Fibroblast of lung (primary cell): Measurements from ENCODE around the gene FAM193B.

Experiments used
- EZH2 ChIP-seq: IDR thresholded peaks from 2 replicates; pipeline ENCODE4 v1.5.1; 2012; ENCODE audit warnings: low read length, control low read depth, mild to moderate bottlenecking; ENCODE audit errors: missing control alignments
- TF ChIP-seq, protein P1 (sequence below), 2 donors: IDR thresholded peaks in 1 of 2; conservative IDR thresholded peaks in 1 of 2; 1 replicate in 1 of 2; 2 replicates in 1 of 2; pipeline ENCODE4 v1.5.1; 2011 to 2012; ENCODE audit warnings: low read length in 2 of 2, control low read depth in 1 of 2, inconsistent platforms in 1 of 2, low read depth in 1 of 2, mild to moderate bottlenecking in 1 of 2

DNA sequence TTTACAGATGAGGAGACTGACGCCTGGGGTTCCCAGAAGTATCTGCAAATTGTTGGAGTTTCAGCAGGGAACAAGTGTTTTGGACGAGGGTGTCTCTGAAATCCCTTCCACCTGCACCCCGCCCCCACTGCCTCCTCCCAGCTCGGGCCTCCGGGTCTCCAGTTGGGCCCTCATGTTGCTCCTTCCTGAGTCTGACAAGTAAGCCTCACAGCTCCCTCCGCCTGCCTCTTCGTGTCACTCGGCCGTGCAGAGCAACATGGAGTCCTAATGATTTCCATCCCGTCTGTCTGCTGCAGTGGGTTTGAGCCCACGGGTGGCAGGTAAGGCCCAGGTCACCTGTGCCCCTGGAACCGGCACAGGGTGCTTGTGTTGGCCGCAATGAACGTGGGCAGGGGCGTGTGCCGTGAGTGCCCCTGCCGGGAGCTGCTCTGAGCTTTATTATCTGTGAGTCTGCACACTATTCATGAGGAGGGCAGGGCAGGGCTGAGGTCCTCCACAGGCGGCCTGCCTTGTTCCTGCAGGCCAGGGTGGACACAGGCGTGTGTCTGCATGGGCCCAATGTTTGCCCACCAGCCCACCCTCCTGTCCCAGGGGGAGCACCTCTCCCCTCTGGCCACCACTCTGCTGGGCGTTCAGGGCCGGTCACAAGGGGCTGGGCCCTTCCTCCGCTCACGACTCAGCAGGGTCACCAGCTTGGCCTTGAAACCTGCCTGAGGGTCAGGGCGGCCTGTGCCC is 50.8 kb downstream of the FAM193B start:
- TF ChIP-seq, protein P1, sequence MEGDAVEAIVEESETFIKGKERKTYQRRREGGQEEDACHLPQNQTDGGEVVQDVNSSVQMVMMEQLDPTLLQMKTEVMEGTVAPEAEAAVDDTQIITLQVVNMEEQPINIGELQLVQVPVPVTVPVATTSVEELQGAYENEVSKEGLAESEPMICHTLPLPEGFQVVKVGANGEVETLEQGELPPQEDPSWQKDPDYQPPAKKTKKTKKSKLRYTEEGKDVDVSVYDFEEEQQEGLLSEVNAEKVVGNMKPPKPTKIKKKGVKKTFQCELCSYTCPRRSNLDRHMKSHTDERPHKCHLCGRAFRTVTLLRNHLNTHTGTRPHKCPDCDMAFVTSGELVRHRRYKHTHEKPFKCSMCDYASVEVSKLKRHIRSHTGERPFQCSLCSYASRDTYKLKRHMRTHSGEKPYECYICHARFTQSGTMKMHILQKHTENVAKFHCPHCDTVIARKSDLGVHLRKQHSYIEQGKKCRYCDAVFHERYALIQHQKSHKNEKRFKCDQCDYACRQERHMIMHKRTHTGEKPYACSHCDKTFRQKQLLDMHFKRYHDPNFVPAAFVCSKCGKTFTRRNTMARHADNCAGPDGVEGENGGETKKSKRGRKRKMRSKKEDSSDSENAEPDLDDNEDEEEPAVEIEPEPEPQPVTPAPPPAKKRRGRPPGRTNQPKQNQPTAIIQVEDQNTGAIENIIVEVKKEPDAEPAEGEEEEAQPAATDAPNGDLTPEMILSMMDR (conservative IDR thresholded peaks at IDR 0.05 in 1 of 2, IDR thresholded peaks at IDR 0.05 in 1 of 2; ENCODE audit: low read depth in 1 of 2, low read length in 2 of 2) = no peak
- no peak for TF ChIP-seq EZH2
